ENCODE data around the gene SULT4A1. TPM values are rescaled to one million over a fixed set of nuclear protein-coding genes. Genes with fewer than 3 reads are reported as not detected.
A peak's percentile ranks its signal among the peaks of the same experiment; 100 is the strongest.

SULT4A1 gene
- polyA plus RNA-seq, 1 experiment = 0.14 TPM

- Histone ChIP-seq H3K4me3 (ENCODE audit: low read depth, low read length) (peak overlapping the region; percentile 25; the same call in 1 of the 2 replicates), H3K9me3 (ENCODE audit: control insufficient read depth, insufficient read depth, low read length) (no peaks in the 10 kb centered on the region), H3K27me3 (ENCODE audit: control insufficient read depth, insufficient read depth, low read length) (peaks cover 15% of the 10 kb centered on the region), H3K27ac (ENCODE audit: low read depth, low read length) (no peak overlapping the region)
- DNase-seq (ENCODE audit: low read depth, low spot score) = no peak
- ChIA-PET POLR2A (no interaction called here), CTCF (interaction anchor here (1.1 to 2.0 kb wide), 10 partner anchors 15 to 439 kb away, joined by 3 to 7 read pairs (median 4); partner anchors contain the start of gene EFCAB6)
- no peak for TF ChIP-seq CTCF (IDR thresholded peaks at IDR 0.05; ENCODE audit: low read depth, low read length)
Measured at GRCh38 chr22:43827003-43827735, 35.1 kb downstream of the SULT4A1 start.

GRCh38 chr22:43826142-43827002, 35.9 kb downstream of the SULT4A1 start:
- Histone ChIP-seq H3K27me3 (ENCODE audit: control insufficient read depth, insufficient read depth, low read length) (peaks cover 17% of the 10 kb centered on the region), H3K27ac (ENCODE audit: low read depth, low read length) (peak overlapping the region; percentile 11), H3K9me3 (ENCODE audit: control insufficient read depth, insufficient read depth, low read length) (no peaks in the 10 kb centered on the region), H3K4me3 (ENCODE audit: low read depth, low read length) (peak overlapping the region; percentile 25; the same call in 1 of the 2 replicates)
- ChIA-PET POLR2A (no interaction called here), CTCF (interaction anchor here (1.1 to 2.0 kb wide), 10 partner anchors 14 to 438 kb away, joined by 3 to 7 read pairs (median 4); partner anchors contain the start of gene EFCAB6)
- TF ChIP-seq CTCF (IDR thresholded peaks at IDR 0.05; ENCODE audit: low read depth, low read length) = peak; percentile 37
- DNase-seq (ENCODE audit: low read depth, low spot score) = no peak

GRCh38 chr22:43825651-43826050, 36.7 kb downstream of the SULT4A1 start:
- CTCF ChIA-PET = interaction anchor here (1.4 kb wide), 1 partner anchor 61 kb away, joined by 3 read pairs; no protein-coding TSS in a partner anchor
- no peak overlapping the region for H3K4me3 ChIP-seq (ENCODE audit: low read depth, low read length)
- POLR2A ChIA-PET = no interaction called here
- H3K27me3 ChIP-seq (ENCODE audit: control insufficient read depth, insufficient read depth, low read length) = peaks cover 17% of the 10 kb centered on the region
- no peaks in the 10 kb centered on the region for H3K9me3 ChIP-seq (ENCODE audit: control insufficient read depth, insufficient read depth, low read length)
- H3K27ac ChIP-seq (ENCODE audit: low read depth, low read length) = no peak overlapping the region
- no peak for TF ChIP-seq CTCF (IDR thresholded peaks at IDR 0.05; ENCODE audit: low read depth, low read length)
- DNase-seq (ENCODE audit: low read depth, low spot score) = no peak

GRCh38 chr22:43824724-43825420, 37.4 kb downstream of the SULT4A1 start:
- POLR2A ChIA-PET = no interaction called here
- CTCF ChIA-PET = no interaction called here
- TF ChIP-seq CTCF (IDR thresholded peaks at IDR 0.05; ENCODE audit: low read depth, low read length) = no peak
- Histone ChIP-seq H3K27ac (ENCODE audit: low read depth, low read length) (no peak overlapping the region), H3K4me3 (ENCODE audit: low read depth, low read length) (no peak overlapping the region), H3K9me3 (ENCODE audit: control insufficient read depth, insufficient read depth, low read length) (no peaks in the 10 kb centered on the region), H3K27me3 (ENCODE audit: control insufficient read depth, insufficient read depth, low read length) (peaks cover 15% of the 10 kb centered on the region)
- no peak for DNase-seq (ENCODE audit: low read depth, low spot score)
